K562 (cell line): ENCODE results near the gene LIPM. TPM values are rescaled to one million over a fixed set of nuclear protein-coding genes. Genes with fewer than 3 reads are reported as not detected.

Experiments used
- ATAC-seq: fragments of 200-7000 bp; cut with Tn5 transposase; 3 replicates; pipeline ENCODE4 v1.9.1; 2020; ENCODE audit warnings: moderate library complexity
- BruUV-seq: library from RNA; stranded (reverse); fragments of 400-500 nt; replicated peaks from 2 replicates; lab custom pipeline; 2021; lab: Mats Ljungman, UMichigan
- CTCF ChIA-PET: fragments of 300-600 bp; formaldehyde crosslinking; extraction: SDS; loops from one replicate; lab custom pipeline; 2021; ENCODE audit warnings: low intra/inter-chr PET ratio; lab: Yijun Ruan, JAX
- POLR2A ChIA-PET: fragments of 300-600, 350-650 bp; sonication (Branson Sonifier 250); formaldehyde crosslinking; extraction: SDS; loops from one replicate; lab custom pipeline; 2021; ENCODE audit warnings: antibody characterized with exemption, inconsistent platforms; lab: Yijun Ruan, JAX
- DNase-seq, 4 experiments: peaks; one replicate each; pipeline versions ENCODE4 v3.0.0 to v3.0.0-alpha.2; 2011 to 2018; ENCODE audit warnings: low spot score in 3 of 4, mixed read lengths in 3 of 4; ENCODE audit errors: extremely low read depth in 1 of 4
- FAIRE-seq: peaks from 2 replicates; lab custom pipeline; 2011; peaks lifted over from hg19 to GRCh38; lab: Jason Lieb, UNC
- H2AFZ ChIP-seq: 2 replicates; pipeline ENCODE4 v1.6.0; 2011; ENCODE audit warnings: low read depth, low read length, control low read depth, inconsistent platforms
- H3K27ac ChIP-seq: fragments of 200-600 bp; 3 replicates; pipeline ENCODE4 v1.8.0; 2011; ENCODE audit warnings: low read depth, mild to moderate bottlenecking, control low read depth, inconsistent platforms, low read length, moderate library complexity, mixed read lengths; ENCODE audit errors: extremely low read depth
- H3K27me3 ChIP-seq, 2 experiments: fragments of 300-600 bp in 1 of 2; 2 replicates in 1 of 2; 3 replicates in 1 of 2; pipeline versions ENCODE4 v1.6.0 to v1.8.0; 2011; ENCODE audit warnings: inconsistent platforms in 2 of 2, low read length in 2 of 2, mild to moderate bottlenecking in 1 of 2, mixed read lengths in 1 of 2, moderate library complexity in 1 of 2; ENCODE audit not compliant: control insufficient read depth in 2 of 2, insufficient read depth in 2 of 2
- H3K36me3 ChIP-seq: fragments of 300-600 bp; 3 replicates; pipeline ENCODE4 v1.8.0; 2011; ENCODE audit warnings: mild to moderate bottlenecking, low read length, inconsistent platforms; ENCODE audit not compliant: control insufficient read depth, insufficient read depth
- H3K4me1 ChIP-seq, 2 experiments: fragments of 200-600 bp in 1 of 2; replicated peaks in 1 of 2; 2 replicates in 1 of 2; 3 replicates in 1 of 2; pipeline versions ENCODE4 v1.5.1 to v1.8.0; 2011; ENCODE audit warnings: inconsistent platforms in 2 of 2, low read length in 2 of 2, mild to moderate bottlenecking in 1 of 2, mixed read lengths in 1 of 2, moderate library complexity in 1 of 2; ENCODE audit not compliant: control insufficient read depth in 2 of 2, insufficient read depth in 2 of 2
- H3K4me2 ChIP-seq: 2 replicates; pipeline ENCODE4 v1.6.1; 2011; ENCODE audit warnings: low read length, control low read depth, inconsistent platforms, mixed read lengths; ENCODE audit not compliant: insufficient read depth
- H3K4me3 ChIP-seq: fragments of 200-600 bp; sonication (generic), shearing (Covaris generic); 2 replicates; pipeline ENCODE4 v1.5.1; 2016; ENCODE audit warnings: control low read depth, inconsistent platforms
- H3K79me2 ChIP-seq: fragments of 200-600 bp; 3 replicates; pipeline ENCODE4 v1.8.0; 2011; ENCODE audit warnings: low read length, inconsistent platforms; ENCODE audit not compliant: control insufficient read depth, insufficient read depth
- H3K9ac ChIP-seq, 2 experiments: 2 replicates each; pipeline versions ENCODE4 v1.6.0 to v1.6.1; 2011; ENCODE audit warnings: low read depth in 2 of 2, low read length in 2 of 2, control low read depth in 1 of 2, inconsistent platforms in 1 of 2, mild to moderate bottlenecking in 1 of 2, mixed read lengths in 1 of 2; ENCODE audit not compliant: insufficient read depth in 1 of 2
- H3K9me1 ChIP-seq: one replicate; pipeline ENCODE4 v1.6.0; 2011; ENCODE audit warnings: inconsistent platforms, mild to moderate bottlenecking, low read length, moderate library complexity; ENCODE audit not compliant: control insufficient read depth, insufficient read depth
- H3K9me3 ChIP-seq: replicated peaks from 2 replicates; pipeline ENCODE4 v1.5.1; 2011; ENCODE audit warnings: low read depth, low read length, inconsistent platforms; ENCODE audit not compliant: control insufficient read depth, insufficient read depth
- H4K20me1 ChIP-seq: replicated peaks from 2 replicates; pipeline ENCODE4 v1.6.1; 2011; ENCODE audit warnings: low read length, inconsistent platforms, mixed read lengths; ENCODE audit not compliant: control insufficient read depth, insufficient read depth
- CREB3 ChIP-seq: fragments of 450-650 bp; conservative IDR thresholded peaks from 2 replicates; pipeline ENCODE4 v1.6.1; 2016; ENCODE audit warnings: missing genetic modification characterization, low read depth, mild to moderate bottlenecking, missing compliant biosample characterization, moderate library complexity
- CTBP1 ChIP-seq: fragments of 450-650 bp; IDR thresholded peaks from 2 replicates; pipeline ENCODE4 v1.6.1; 2016; ENCODE audit warnings: borderline replicate concordance
- HINFP ChIP-seq: fragments of 450-650 bp; conservative IDR thresholded peaks from 2 replicates; pipeline ENCODE4 v1.6.1; 2016; ENCODE audit warnings: missing genetic modification characterization, low read depth, mild to moderate bottlenecking, control low read depth, missing compliant biosample characterization
- PRPF4 ChIP-seq: fragments of 200-400 bp; formaldehyde crosslinking; IDR thresholded peaks from one replicate; pipeline ENCODE4 v1.6.1; 2017; ENCODE audit warnings: low read length, low read depth, mild to moderate bottlenecking; ENCODE audit not compliant: insufficient read depth, poor library complexity, severe bottlenecking
- SIX5 ChIP-seq, 2 experiments: IDR thresholded peaks; 2 replicates each; pipeline ENCODE4 v1.6.1; 2011; ENCODE audit warnings: low read length in 2 of 2, borderline replicate concordance in 1 of 2, low read depth in 1 of 2, mild to moderate bottlenecking in 1 of 2, moderate library complexity in 1 of 2; ENCODE audit not compliant: insufficient read depth in 1 of 2
- WGBS: fragments of 100-300 bp; shearing (Covaris generic); methylation state at CpG from one replicate; pipeline ENCODE4 v1.1.6; 2016; ENCODE audit warnings: low coverage, mixed read lengths; ENCODE audit not compliant: insufficient coverage; ENCODE audit errors: missing lambda C conversion rate; 5-methylcytosine and 5-hydroxymethylcytosine counted together
- in situ Hi-C: fragments of 300-500 bp; cut with MboI; formaldehyde crosslinking; loops from 4 replicates; pipeline ENCODE4 v1.15.0; 2018; ENCODE audit warnings: inconsistent platforms, mixed read lengths
- intact Hi-C: fragments of 100-400 bp; cut with micrococcal nuclease; formaldehyde crosslinking; loops from 2 replicates; pipeline ENCODE4 v1.14.2; 2022
- polyA plus RNA-seq, 8 experiments: library from polyadenylated mRNA; depleted of rRNA in 4 of 8; stranded (reverse) in 5 of 8; unstranded in 3 of 8; fragments of >200 nt; fragmentation: Nextera tagmentation in 2 of 8; fragmentation: Illumina TruSeq in 1 of 8; extraction: Ambion mirVana in 2 of 8; extraction: Trizol in 1 of 8; gene quantifications; 2 replicates each; pipeline versions ENCODE4 v1.2.1 to v1.2.3, GENCODE V29; 2011 to 2014; ENCODE audit warnings: inconsistent platforms in 1 of 8, missing spikeins in 1 of 8
- total RNA-seq, 7 experiments: library from RNA; depleted of rRNA in 6 of 7; stranded (reverse); fragments of >200 nt in 6 of 7; fragmentation: Illumina TruSeq in 2 of 7; extraction: Trizol in 2 of 7; gene quantifications; 2 replicates each; pipeline versions ENCODE4 v1.2.1 to v1.2.3, GENCODE V29; 2011 to 2021; ENCODE audit warnings: low replicate concordance in 1 of 7

Gene LIPM
- total and polyA plus RNA-seq, 9 of the 15 experiments (the other 6 are each of a cell fraction or from before 2014, with no cell fraction given), result not detected

DNA sequence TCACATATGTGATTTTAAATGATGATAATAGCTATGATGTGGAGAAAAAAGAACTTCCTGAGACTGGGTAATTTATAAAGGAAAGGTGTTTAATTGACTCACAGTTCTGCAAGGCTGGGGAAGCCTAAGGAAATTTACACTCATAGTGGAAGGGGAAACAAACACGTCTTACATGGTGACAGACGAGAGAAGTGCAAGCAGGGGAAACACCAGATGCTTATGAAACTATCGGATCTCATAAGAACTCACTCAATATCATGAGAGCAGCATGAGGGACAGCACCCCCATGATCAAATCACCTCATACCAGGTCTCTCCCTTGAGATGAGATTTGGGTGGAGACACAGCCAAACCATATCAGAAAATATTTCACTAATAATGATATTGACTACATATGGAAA lies 46.8 kb upstream of the LIPM start:
- Histone ChIP-seq H3K36me3 (no peaks in the 10 kb centered on the region), H3K9ac (no peak overlapping the region), H3K79me2 (no peaks in the 10 kb centered on the region), H3K9me3 (no peaks in the 10 kb centered on the region), H3K4me2 (no peak overlapping the region), H3K4me3 (no peak overlapping the region), H3K9me1 (no peaks in the 10 kb centered on the region), H3K27ac (no peak overlapping the region), H2AFZ (no peak overlapping the region), H4K20me1 (no peaks in the 10 kb centered on the region), H3K4me1 (no peaks in the 10 kb centered on the region), H3K27me3 (no peaks in the 10 kb centered on the region)
- intact Hi-C loops, result no loop called here
- no peak for DNase-seq
- ATAC-seq, result no peak
- ChIA-PET CTCF (no interaction called here), POLR2A (no interaction called here)
- no TSS peak for BruUV-seq
- WGBS, result 0% methylated on average over 1 of the region's 3 CpGs
- in situ Hi-C loops, result no loop called here
- FAIRE-seq, result no peak
- TF ChIP-seq SIX5 (IDR thresholded peaks at IDR 0.05; ENCODE audit: borderline replicate concordance in 1 of 2, insufficient read depth in 1 of 2, low read depth in 1 of 2, low read length in 2 of 2), result no peak
- TF ChIP-seq HINFP (tag), result no peak
- TF ChIP-seq PRPF4, result no peak
- no peak for TF ChIP-seq CREB3
- no peak for TF ChIP-seq CTBP1
